SK-N-SH treated with all-trans-retinoic acid at 6 μM for 48 hours (cell line): ENCODE results near the gene NLGN4X.

ENCODE experiments used
- ARNTL ChIP-seq: fragments of 450-650 bp; formaldehyde crosslinking; IDR thresholded peaks from 2 replicates; pipeline ENCODE4 v1.5.0; 2020; ENCODE audit warnings: low read depth, mild to moderate bottlenecking, moderate library complexity, borderline replicate concordance
- ZC3H10 ChIP-seq: fragments of 250-450 bp; sonication (Bioruptor Pico); IDR thresholded peaks from 2 replicates; pipeline ENCODE4 v1.5.1; 2021; ENCODE audit warnings: mild to moderate bottlenecking, moderate library complexity
- ZFP3 ChIP-seq: fragments of 250-450 bp; sonication (Bioruptor Pico); IDR thresholded peaks from 2 replicates; pipeline ENCODE4 v1.5.0; 2020; ENCODE audit warnings: mild to moderate bottlenecking, moderate library complexity
- ZFP30 ChIP-seq: fragments of 450-650 bp; formaldehyde crosslinking; IDR thresholded peaks from 2 replicates; pipeline ENCODE4 v1.5.0; 2022; ENCODE audit warnings: mild to moderate bottlenecking, moderate library complexity
- TF ChIP-seq, protein P1 (sequence below): fragments of 250-450 bp; sonication (Bioruptor Pico); IDR thresholded peaks from 2 replicates; pipeline ENCODE4 v1.8.0; 2020; ENCODE audit warnings: mild to moderate bottlenecking, moderate library complexity, borderline replicate concordance
- TF ChIP-seq, protein P2 (sequence below): fragments of 250-450 bp; sonication (Bioruptor Pico); IDR thresholded peaks from 2 replicates; pipeline ENCODE4 v1.5.1; 2020; ENCODE audit warnings: low read depth, mild to moderate bottlenecking, moderate library complexity

GRCh38 chrX:6049132-6049531 is 179.5 kb downstream of the NLGN4X start:
- TF ChIP-seq ZFP3 (CRISPR knock-in tag) (no peak), ZC3H10 (CRISPR knock-in tag) (no peak), ZFP30 (CRISPR knock-in tag) (no peak), ARNTL (CRISPR knock-in tag) (no peak)
- TF ChIP-seq, protein P1, sequence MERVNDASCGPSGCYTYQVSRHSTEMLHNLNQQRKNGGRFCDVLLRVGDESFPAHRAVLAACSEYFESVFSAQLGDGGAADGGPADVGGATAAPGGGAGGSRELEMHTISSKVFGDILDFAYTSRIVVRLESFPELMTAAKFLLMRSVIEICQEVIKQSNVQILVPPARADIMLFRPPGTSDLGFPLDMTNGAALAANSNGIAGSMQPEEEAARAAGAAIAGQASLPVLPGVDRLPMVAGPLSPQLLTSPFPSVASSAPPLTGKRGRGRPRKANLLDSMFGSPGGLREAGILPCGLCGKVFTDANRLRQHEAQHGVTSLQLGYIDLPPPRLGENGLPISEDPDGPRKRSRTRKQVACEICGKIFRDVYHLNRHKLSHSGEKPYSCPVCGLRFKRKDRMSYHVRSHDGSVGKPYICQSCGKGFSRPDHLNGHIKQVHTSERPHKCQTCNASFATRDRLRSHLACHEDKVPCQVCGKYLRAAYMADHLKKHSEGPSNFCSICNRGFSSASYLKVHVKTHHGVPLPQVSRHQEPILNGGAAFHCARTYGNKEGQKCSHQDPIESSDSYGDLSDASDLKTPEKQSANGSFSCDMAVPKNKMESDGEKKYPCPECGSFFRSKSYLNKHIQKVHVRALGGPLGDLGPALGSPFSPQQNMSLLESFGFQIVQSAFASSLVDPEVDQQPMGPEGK = no peak
- TF ChIP-seq, protein P2, sequence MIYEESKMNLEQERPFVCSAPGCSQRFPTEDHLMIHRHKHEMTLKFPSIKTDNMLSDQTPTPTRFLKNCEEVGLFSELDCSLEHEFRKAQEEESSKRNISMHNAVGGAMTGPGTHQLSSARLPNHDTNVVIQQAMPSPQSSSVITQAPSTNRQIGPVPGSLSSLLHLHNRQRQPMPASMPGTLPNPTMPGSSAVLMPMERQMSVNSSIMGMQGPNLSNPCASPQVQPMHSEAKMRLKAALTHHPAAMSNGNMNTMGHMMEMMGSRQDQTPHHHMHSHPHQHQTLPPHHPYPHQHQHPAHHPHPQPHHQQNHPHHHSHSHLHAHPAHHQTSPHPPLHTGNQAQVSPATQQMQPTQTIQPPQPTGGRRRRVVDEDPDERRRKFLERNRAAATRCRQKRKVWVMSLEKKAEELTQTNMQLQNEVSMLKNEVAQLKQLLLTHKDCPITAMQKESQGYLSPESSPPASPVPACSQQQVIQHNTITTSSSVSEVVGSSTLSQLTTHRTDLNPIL (CRISPR knock-in tag) = no peak
